Neural progenitor cell (in vitro differentiated cells): ENCODE data around the gene CHST8. TPM values are rescaled to one million over a fixed set of nuclear protein-coding genes. Genes with fewer than 3 reads are reported as not detected.

ENCODE experiments used
- DNase-seq: peaks from one replicate; pipeline ENCODE4 v3.0.0-alpha.2; 2016; ENCODE audit warnings: low spot score
- H2AFZ ChIP-seq: fragments of 200-600 bp; sonication (generic); replicated peaks from 2 replicates; pipeline ENCODE4 v1.6.1; 2016; ENCODE audit warnings: antibody characterized with exemption
- H3F3A ChIP-seq: fragments of 200-600 bp; sonication (generic); 2 replicates; pipeline ENCODE4 v1.6.1; 2016; ENCODE audit warnings: antibody characterized with exemption, low read depth
- H3K27ac ChIP-seq: fragments of 200-600 bp; sonication (generic); 2 replicates; pipeline ENCODE4 v1.5.1; 2016; ENCODE audit warnings: mild to moderate bottlenecking
- H3K27me3 ChIP-seq: fragments of 200-600 bp; sonication (generic); 2 replicates; pipeline ENCODE4 v1.6.1; 2016; ENCODE audit warnings: mild to moderate bottlenecking, moderate library complexity
- H3K36me3 ChIP-seq: fragments of 200-600 bp; sonication (generic); 2 replicates; pipeline ENCODE4 v1.5.1; 2016
- H3K4me1 ChIP-seq: fragments of 200-600 bp; sonication (generic); 2 replicates; pipeline ENCODE4 v1.6.1; 2016; ENCODE audit warnings: mixed run types
- H3K4me2 ChIP-seq: fragments of 200-600 bp; sonication (generic); 2 replicates; pipeline ENCODE4 v1.6.1; 2016
- H3K4me3 ChIP-seq: fragments of 200-600 bp; sonication (generic); 2 replicates; pipeline ENCODE4 v1.5.1; 2016
- H3K79me2 ChIP-seq: fragments of 200-600 bp; sonication (generic); 2 replicates; pipeline ENCODE4 v1.6.1; 2016; ENCODE audit warnings: low read depth
- H3K9ac ChIP-seq: fragments of 200-600 bp; sonication (generic); 2 replicates; pipeline ENCODE4 v1.6.1; 2016
- H3K9me3 ChIP-seq: fragments of 200-600 bp; sonication (generic); 2 replicates; pipeline ENCODE4 v1.5.1; 2016; ENCODE audit warnings: low read depth
- H4K20me1 ChIP-seq: fragments of 200-600 bp; sonication (generic); 2 replicates; pipeline ENCODE4 v1.6.1; 2016; ENCODE audit warnings: low read depth
- H3K27ac Mint-ChIP-seq: 3 replicates; pipeline ENCODE4 v1.8.0; 2021; ENCODE audit warnings: mixed read lengths
- H3K27me3 Mint-ChIP-seq: 2 replicates; pipeline ENCODE4 v1.8.0; 2022; ENCODE audit warnings: low read depth, mild to moderate bottlenecking, inconsistent platforms, moderate library complexity, mixed read lengths; ENCODE audit not compliant: insufficient read depth
- H3K36me3 Mint-ChIP-seq: 3 replicates; pipeline ENCODE4 v1.8.0; 2021; ENCODE audit warnings: mixed read lengths
- H3K4me1 Mint-ChIP-seq: 3 replicates; pipeline ENCODE4 v1.8.0; 2021; ENCODE audit warnings: mixed read lengths
- H3K4me3 Mint-ChIP-seq: 3 replicates; pipeline ENCODE4 v1.8.0; 2021; ENCODE audit warnings: mild to moderate bottlenecking, moderate library complexity, mixed read lengths
- H3K9me3 Mint-ChIP-seq: 3 replicates; pipeline ENCODE4 v1.8.0; 2020; ENCODE audit warnings: mixed read lengths
- CTCF ChIP-seq: fragments of 200-600 bp; sonication (generic); IDR thresholded peaks from 2 replicates; pipeline ENCODE4 v1.5.1; 2017; ENCODE audit warnings: antibody characterized with exemption, mild to moderate bottlenecking
- EZH2 ChIP-seq: fragments of 200-600 bp; sonication (generic); IDR thresholded peaks from 2 replicates; pipeline ENCODE4 v1.6.1; 2017; ENCODE audit warnings: antibody characterized with exemption, mild to moderate bottlenecking, moderate library complexity
- EZH2phosphoT487 ChIP-seq: fragments of 200-600 bp; sonication (generic); IDR thresholded peaks from 2 replicates; pipeline ENCODE4 v1.6.1; 2017; ENCODE audit warnings: antibody characterized with exemption
- total RNA-seq: library from RNA; depleted of rRNA; stranded (reverse); fragments of >200 nt; gene quantifications from 2 replicates; pipeline ENCODE4 v1.2.3, GENCODE V29; 2015; ENCODE audit warnings: low replicate concordance

CHST8 gene
- total RNA-seq, 1 donor from 2014 or later = 0.92 TPM

GRCh38 chr19:33767898-33768413 is 146.2 kb downstream of the CHST8 start:
- no peak overlapping the region for H3K27ac Mint-ChIP-seq
- Histone ChIP-seq H3K79me2 (no peaks in the 10 kb centered on the region), H3K4me3 (no peak overlapping the region), H2AFZ (no peak overlapping the region), H4K20me1 (peaks cover 37% of the 10 kb centered on the region), H3K4me1 (no peaks in the 10 kb centered on the region), H3K27me3 (no peaks in the 10 kb centered on the region), H3F3A (no peaks in the 10 kb centered on the region), H3K9me3 (no peaks in the 10 kb centered on the region), H3K27ac (no peak overlapping the region), H3K36me3 (no peaks in the 10 kb centered on the region), H3K9ac (no peak overlapping the region), H3K4me2 (no peak overlapping the region)
- no peak for TF ChIP-seq EZH2
- TF ChIP-seq CTCF = peak; percentile 69
- peaks cover 20% of the 10 kb centered on the region for H3K27me3 Mint-ChIP-seq
- H3K36me3 Mint-ChIP-seq = no peaks in the 10 kb centered on the region
- no peak overlapping the region for H3K4me3 Mint-ChIP-seq
- DNase-seq = peak; percentile 92
- H3K9me3 Mint-ChIP-seq = no peaks in the 10 kb centered on the region
- no peaks in the 10 kb centered on the region for H3K4me1 Mint-ChIP-seq

DNA sequence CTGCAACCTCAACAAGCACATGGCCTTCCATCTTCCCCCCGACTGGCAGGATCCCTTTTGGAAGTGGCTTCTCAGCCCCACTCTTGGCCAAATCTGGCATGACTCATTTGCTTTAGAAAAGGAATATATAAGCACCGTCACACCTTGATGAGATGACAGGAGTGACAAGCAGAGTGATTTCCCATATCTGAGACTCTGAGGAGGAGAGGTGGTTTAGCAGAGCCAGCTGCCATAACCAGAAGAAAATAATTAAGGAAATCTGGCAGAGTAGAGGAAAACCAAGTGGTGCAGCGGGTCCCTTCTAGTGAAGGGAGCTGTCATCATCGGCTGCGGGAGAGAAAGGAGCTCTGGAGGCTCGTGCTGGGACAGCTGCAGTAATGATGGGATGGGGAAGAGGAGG is 147.5 kb downstream of the CHST8 start:
- TF ChIP-seq CTCF (no peak), EZH2 (no peak), EZH2phosphoT487 (no peak)
- Histone ChIP-seq H2AFZ (no peak overlapping the region), H3K36me3 (no peaks in the 10 kb centered on the region), H3K27ac (no peak overlapping the region), H3K9me3 (no peaks in the 10 kb centered on the region), H3K79me2 (no peaks in the 10 kb centered on the region), H3K4me1 (no peaks in the 10 kb centered on the region), H3K4me2 (no peak overlapping the region), H3F3A (no peaks in the 10 kb centered on the region), H3K9ac (no peak overlapping the region), H3K4me3 (no peak overlapping the region), H4K20me1 (peaks cover 35% of the 10 kb centered on the region), H3K27me3 (no peaks in the 10 kb centered on the region)
- no peaks in the 10 kb centered on the region for H3K9me3 Mint-ChIP-seq
- no peak overlapping the region for H3K27ac Mint-ChIP-seq
- H3K27me3 Mint-ChIP-seq = peaks cover 20% of the 10 kb centered on the region
- H3K4me3 Mint-ChIP-seq = no peak overlapping the region
- no peaks in the 10 kb centered on the region for H3K36me3 Mint-ChIP-seq
- no peaks in the 10 kb centered on the region for H3K4me1 Mint-ChIP-seq
- DNase-seq = no peak

DNA sequence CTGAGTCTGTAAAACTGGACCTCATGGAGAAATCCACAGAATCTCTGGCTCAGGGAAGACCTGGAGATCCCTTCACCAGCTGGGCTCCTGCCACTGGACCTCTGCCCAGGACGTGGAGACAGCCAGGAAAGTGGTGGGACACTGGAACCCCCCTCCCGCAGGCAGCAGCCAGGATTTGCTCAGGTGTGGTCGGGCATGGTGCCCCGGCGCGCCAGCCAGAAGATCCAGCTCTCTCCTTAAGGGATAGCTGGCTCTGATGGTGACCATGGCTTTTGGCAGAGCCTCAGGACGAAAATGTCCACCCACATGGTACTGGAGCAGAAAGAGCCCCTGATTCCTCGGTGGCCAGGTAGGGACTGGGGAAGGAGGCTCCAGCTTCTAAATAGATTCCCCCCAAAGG is 148.4 kb downstream of the CHST8 start:
- Histone ChIP-seq H3K9me3 (no peaks in the 10 kb centered on the region), H3K27me3 (no peaks in the 10 kb centered on the region), H4K20me1 (peaks cover 35% of the 10 kb centered on the region), H3K36me3 (no peaks in the 10 kb centered on the region), H3K27ac (no peak overlapping the region), H3K4me1 (no peaks in the 10 kb centered on the region), H3K4me3 (no peak overlapping the region), H2AFZ (no peak overlapping the region), H3F3A (no peaks in the 10 kb centered on the region), H3K79me2 (no peaks in the 10 kb centered on the region), H3K9ac (no peak overlapping the region), H3K4me2 (no peak overlapping the region)
- H3K4me3 Mint-ChIP-seq = no peak overlapping the region
- H3K27me3 Mint-ChIP-seq = peaks cover 20% of the 10 kb centered on the region
- no peaks in the 10 kb centered on the region for H3K36me3 Mint-ChIP-seq
- H3K27ac Mint-ChIP-seq = no peak overlapping the region
- no peaks in the 10 kb centered on the region for H3K4me1 Mint-ChIP-seq
- no peaks in the 10 kb centered on the region for H3K9me3 Mint-ChIP-seq
- TF ChIP-seq CTCF = no peak
- TF ChIP-seq EZH2 = no peak
- no peak for TF ChIP-seq EZH2phosphoT487
- no peak for DNase-seq
